HG03457 (cell line): ENCODE data around the gene LRRC4.

ENCODE experiments used
- ATAC-seq: cut with Tn5 transposase; IDR thresholded peaks from one replicate; pipeline ENCODE4 v1.9.1; 2021; ENCODE audit warnings: moderate number of reproducible peaks; ENCODE audit not compliant: unreplicated experiment

The LRRC4 gene

DNA sequence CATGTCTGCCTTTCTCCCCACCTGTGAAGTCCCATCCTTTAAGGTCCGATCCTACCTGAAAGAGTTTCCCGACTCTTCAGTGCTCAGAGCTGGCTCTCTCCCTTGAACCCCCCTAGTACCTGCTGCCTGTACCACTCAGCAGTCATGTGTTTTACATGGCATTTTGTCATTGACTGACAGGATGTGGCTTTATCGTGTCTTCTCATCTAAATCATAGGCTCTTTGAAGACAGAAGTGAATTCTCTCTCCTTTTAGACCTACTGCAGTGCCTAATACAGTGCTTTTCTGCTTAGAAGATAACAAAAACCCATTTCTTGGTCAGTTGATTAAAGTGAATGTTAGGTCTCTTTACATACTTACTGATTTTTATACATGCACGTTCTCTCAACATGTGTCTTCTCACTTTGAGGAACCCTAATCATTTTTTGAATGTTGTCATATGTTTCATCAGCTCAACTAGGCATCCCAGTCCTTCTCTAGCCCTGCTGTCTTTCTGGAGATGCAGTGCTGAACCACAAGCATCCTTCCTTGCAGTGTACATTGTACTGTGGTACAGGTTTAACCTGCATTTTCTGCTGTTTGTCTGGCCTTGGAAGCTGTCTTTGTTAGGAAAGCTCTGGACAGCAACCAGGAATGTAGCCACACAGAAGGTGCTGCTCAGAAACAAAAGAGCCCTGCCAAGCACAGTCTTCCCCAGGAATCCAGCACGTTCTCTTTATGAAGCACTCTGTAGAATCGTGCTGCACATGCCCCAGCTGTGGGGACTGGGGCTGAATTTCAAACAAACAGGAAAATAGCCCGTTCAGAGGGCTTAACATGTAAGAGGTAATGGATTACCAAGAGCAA, 28.1 kb upstream of the LRRC4 start:
- no peak for ATAC-seq

DNA sequence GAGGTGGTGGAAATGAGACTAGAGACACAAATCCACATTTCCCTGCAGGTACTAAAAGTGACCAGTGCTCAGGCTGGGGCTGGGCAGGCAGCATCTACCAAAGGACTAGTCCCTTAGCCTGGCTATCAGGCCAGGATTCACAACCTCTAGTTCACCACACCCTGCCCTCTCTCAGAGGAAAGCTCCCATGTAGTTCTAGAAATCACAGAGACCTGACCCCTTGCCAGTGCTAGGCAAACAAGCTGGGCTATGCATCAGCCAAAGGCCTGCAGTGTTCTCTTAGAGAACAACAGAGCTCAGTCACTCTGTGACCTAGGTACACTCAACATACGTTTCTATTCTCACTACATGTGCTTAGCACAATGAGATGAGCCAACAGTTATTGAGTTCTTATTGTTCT, 26.7 kb upstream of the LRRC4 start:
- ATAC-seq: no peak

DNA sequence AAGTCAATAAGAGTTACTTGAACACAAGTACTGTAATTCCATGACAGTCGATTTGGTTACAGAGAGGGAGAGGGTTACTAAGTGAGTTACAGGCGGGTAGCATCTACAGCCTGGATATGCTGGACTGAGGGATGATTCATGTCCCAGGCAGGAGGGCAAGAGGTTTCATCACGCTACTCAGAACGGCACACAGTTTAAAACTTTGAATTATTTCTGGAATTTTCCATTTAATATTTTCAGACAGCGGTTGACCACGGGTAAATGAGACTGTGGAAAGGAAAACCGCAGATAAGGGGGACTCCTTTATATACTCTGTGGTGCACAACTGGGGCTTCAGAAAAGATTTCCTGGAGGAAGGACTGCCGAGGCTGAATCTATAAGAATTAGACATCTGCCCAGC, 25.7 kb upstream of the LRRC4 start:
- ATAC-seq: no peak

- no peak for ATAC-seq
These were observed 24.4 kb upstream of the LRRC4 start for GRCh38 chr7:128055637-128056036.

GRCh38 chr7:128054511-128054910, 23.3 kb upstream of the LRRC4 start:
- no peak for ATAC-seq

GRCh38 chr7:128053991-128054390, 22.8 kb upstream of the LRRC4 start:
- no peak for ATAC-seq

- ATAC-seq: no peak
These were observed 21.8 kb upstream of the LRRC4 start for GRCh38 chr7:128053023-128053422.

DNA sequence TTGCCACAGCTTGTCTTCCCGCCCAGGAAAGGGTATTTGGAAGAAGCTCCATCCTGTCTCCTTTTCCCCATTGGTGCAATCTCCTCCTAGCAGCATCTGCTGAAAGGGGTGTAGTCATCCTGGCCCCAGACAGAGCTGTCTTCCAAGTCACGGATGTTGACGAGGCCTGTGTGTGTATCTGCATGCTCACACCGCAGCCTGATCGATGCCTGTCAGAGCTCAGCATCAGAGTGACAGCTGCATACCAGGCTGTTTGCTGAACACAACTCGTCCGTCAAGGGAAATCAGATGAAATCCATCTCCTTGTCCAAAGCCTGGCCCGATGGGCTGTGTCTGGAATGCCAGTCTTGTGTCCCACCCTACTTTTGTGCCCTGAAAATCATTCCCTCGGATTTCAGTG, 21.2 kb upstream of the LRRC4 start:
- ATAC-seq: no peak

DNA sequence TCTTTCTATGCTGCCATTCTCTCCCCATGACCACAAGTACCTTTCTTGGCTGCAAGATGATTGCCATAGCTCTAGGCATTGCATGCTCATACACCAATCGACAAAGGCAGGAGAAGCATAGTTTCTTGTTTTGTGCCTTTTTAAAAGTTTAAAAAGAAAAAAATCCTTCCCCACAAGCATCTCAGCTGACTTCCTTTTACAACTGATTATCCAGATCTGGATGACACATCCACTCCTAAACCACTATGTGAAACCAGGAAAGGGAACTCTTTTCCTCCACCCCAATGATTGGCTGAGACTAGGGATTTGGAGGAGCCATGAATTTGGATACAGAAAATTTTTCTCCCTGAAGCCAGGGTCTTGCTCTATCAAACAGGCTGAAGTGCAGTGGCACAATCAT, 14.5 kb upstream of the LRRC4 start:
- ATAC-seq: no peak

DNA sequence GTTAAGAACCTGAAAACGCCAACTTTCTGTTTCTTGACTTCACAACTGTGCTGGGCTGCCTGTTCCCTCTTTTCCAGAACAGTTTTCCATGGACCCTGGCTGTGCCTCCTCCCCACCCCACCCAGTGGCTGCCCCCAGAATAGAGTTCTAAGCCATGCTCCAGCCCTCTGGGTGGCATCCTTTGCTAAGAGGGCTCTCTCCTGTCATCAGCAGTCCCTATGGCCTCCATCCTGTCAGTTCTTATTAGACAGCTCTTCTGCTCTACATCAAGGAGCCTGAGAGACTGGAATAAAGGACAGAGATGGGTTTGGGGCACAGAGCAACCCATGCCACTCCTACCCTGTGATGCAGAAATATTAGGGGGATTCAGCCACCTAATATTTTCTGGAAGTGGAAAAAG, 13.9 kb upstream of the LRRC4 start:
- ATAC-seq: no peak

DNA sequence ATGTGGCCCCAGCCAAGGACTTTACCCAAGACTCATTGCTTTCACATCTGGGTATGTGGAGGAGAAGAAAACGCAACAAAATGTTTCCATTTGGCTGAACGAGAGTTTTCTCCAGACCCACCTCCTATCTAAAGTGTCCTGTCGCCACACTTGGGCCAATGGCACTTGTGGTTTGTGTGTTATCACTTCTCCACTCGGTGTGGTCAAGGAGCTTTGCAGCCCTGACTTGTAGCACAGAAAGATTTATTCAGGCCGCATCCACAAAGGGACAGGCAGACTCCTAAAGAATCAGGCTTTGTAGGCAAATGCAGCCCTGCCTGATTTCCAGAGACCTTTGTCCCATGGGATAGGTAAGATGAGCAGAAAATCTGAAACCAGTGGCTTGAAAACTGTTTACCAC, 12.8 kb upstream of the LRRC4 start:
- ATAC-seq: no peak

- ATAC-seq: no peak
These were observed 10.8 kb upstream of the LRRC4 start for GRCh38 chr7:128042012-128042411.

- ATAC-seq: no peak
These were observed 10.0 kb upstream of the LRRC4 start for GRCh38 chr7:128041203-128041602.

DNA sequence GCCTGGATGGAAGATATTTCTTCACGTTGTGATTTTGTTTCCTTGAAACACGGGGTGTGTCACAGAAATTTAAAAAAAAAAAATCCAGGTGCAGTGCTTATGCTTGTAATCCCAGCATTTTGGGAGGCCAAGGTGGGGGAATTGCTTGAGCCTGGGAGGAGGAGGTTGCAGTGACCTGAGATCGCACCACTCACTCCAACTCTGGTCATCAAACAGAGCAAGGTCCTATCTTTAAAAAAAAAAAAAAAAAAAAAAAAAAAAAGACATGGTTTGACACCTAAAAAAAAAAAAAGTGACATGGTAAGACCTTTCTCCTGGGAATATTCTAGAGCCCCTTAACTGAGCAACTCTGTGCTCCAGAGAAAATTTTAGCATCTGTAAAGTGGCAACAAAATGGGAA, 9.0 kb upstream of the LRRC4 start:
- no peak for ATAC-seq

DNA sequence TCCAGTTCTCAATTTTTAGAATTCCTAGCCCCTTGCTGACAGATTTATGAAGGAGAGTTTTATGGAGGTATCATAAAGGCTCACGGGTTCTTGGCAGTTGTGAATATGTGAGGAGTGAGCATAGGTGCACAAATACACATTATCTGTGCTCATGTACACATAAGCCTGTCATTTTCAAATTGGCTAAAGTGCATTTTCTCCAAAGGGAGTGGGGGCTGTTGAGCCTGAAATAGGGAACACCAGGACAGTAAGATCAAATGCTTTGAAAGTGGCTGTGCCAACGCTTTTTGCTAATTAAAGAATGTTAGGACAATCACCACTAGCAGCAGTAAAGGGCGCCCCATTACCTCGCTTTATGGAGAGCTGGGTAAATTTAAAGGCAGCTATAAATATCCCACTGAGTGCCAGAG, 8.3 kb upstream of the LRRC4 start:
- no peak for ATAC-seq

- no peak for ATAC-seq
These were observed 6.8 kb upstream of the LRRC4 start for GRCh38 chr7:128037880-128038619.

DNA sequence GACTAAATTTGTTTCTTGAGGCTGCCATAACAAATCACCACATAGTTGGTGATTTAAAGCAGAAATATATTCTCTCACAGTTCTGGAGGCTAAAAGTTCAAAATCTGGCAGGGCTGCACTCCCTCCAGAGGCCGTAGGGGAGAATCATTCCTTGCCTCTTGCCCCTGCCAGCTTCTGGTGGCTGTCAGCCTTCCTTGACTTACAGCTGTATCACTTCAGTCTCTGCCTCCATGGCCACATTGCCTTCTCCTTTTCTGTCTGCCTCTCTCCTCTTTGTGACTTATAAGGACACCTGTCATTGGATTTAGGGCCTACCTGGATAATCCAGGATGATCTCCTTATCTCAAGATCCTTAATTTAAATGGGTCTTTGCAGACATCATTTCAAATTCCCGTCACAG, 5.8 kb upstream of the LRRC4 start:
- no peak for ATAC-seq

GRCh38 chr7:128036226-128036940, 5.1 kb upstream of the LRRC4 start:
- peak; percentile 65 for ATAC-seq

- no peak for ATAC-seq
These were observed 4.5 kb upstream of the LRRC4 start for GRCh38 chr7:128035712-128036111.

GRCh38 chr7:128034825-128035224, 3.6 kb upstream of the LRRC4 start:
- no peak for ATAC-seq

GRCh38 chr7:128033246-128033645, 2.0 kb upstream of the LRRC4 start:
- ATAC-seq: no peak
